Gastrocnemius medialis (tissue), 4 donors: ENCODE results near the gene ZDHHC13. TPM values are rescaled to one million over a fixed set of nuclear protein-coding genes. Genes with fewer than 3 reads are reported as not detected.

Source experiments
- ATAC-seq, 2 donors: fragments of 150-250 bp; one replicate each; pipeline ENCODE4 v1.9.1; 2016
- DNase-seq, 2 donors: peaks; one replicate each; pipeline ENCODE4 v3.0.0-alpha.2; 2019
- H3K27ac ChIP-seq, 4 donors: fragments of 200-600 bp; sonication (generic); 1 replicate in 1 of 4; 2 replicates in 3 of 4; pipeline ENCODE4 v1.5.1; 2016 to 2018; ENCODE audit warnings: mild to moderate bottlenecking in 2 of 4, moderate library complexity in 1 of 4
- H3K27me3 ChIP-seq, 3 donors: fragments of 200-600 bp; sonication (generic) in 2 of 3; 1 replicate in 1 of 3; 2 replicates in 2 of 3; pipeline versions ENCODE4 v1.5.1 to v1.6.0; 2016 to 2019; ENCODE audit warnings: mild to moderate bottlenecking in 1 of 3, moderate library complexity in 1 of 3
- H3K36me3 ChIP-seq, 2 donors: fragments of 200-600 bp; sonication (generic) in 1 of 2; one replicate each; pipeline ENCODE4 v1.5.1; 2017 to 2018
- H3K4me1 ChIP-seq, 2 donors: fragments of 200-600 bp; sonication (generic) in 1 of 2; one replicate each; pipeline ENCODE4 v1.5.1; 2016 to 2017; ENCODE audit warnings: mild to moderate bottlenecking in 2 of 2
- H3K4me3 ChIP-seq, 4 donors: fragments of 200-600 bp; sonication (generic) in 3 of 4; 1 replicate in 1 of 4; 2 replicates in 3 of 4; pipeline ENCODE4 v1.5.1; 2016 to 2019; ENCODE audit warnings: mild to moderate bottlenecking in 2 of 4
- H3K9me3 ChIP-seq, 3 donors: fragments of 200-600 bp; sonication (generic) in 2 of 3; 1 replicate in 1 of 3; 2 replicates in 2 of 3; pipeline ENCODE4 v1.5.1; 2016 to 2019
- CTCF ChIP-seq, 5 experiments: fragments of 450-650 bp in 3 of 5; fragments of 200-600 bp in 2 of 5; sonication (generic) in 2 of 5; IDR thresholded peaks in 4 of 5; conservative IDR thresholded peaks in 1 of 5; 1 replicate in 4 of 5; 2 replicates in 1 of 5; pipeline ENCODE4 v1.5.1; 2016 to 2019; ENCODE audit warnings: antibody characterized with exemption in 5 of 5, mild to moderate bottlenecking in 3 of 5, moderate library complexity in 3 of 5
- POLR2A ChIP-seq, 2 donors: fragments of 450-650 bp; IDR thresholded peaks; one replicate each; pipeline ENCODE4 v1.6.1; 2017; ENCODE audit warnings: antibody characterized with exemption in 2 of 2, mild to moderate bottlenecking in 2 of 2, moderate library complexity in 2 of 2
- in situ Hi-C, 4 donors: fragments of 200-750 bp; cut with MboI; loops; one replicate each; pipeline versions ENCODE4 v1.15.0 to v1.8.0; 2017; ENCODE audit warnings: low sequenced_read_pairs in 4 of 4
- intact Hi-C: fragments of 100-400 bp; cut with DNase I; formaldehyde crosslinking; loops from one replicate; pipeline ENCODE4 v1.15.1; 2023; ENCODE audit warnings: low total_unique reads
- total RNA-seq, 4 donors: library from RNA; depleted of rRNA; stranded (reverse); fragments of >200 nt; gene quantifications; one replicate each; pipeline versions ENCODE4 v1.1.0 to v1.2.3, GENCODE V29; 2016

Gene ZDHHC13
- 1 to 10 TPM; 1.4 to 6.4 (median 3.5) TPM for total RNA-seq

GRCh38 chr11:19116971-19117759, at the start of gene ZDHHC13:
Gene ZDHHC13, plus strand, starts transcription at chr11:19117168. Its CDS starts 82 bp downstream, at chr11:19117250.
- TF ChIP-seq CTCF (IDR thresholded peaks at IDR 0.05 in 4 of 5, conservative IDR thresholded peaks at IDR 0.05 in 1 of 5) (peak in 2 of 5 experiments; percentile 20 to 22), POLR2A (IDR thresholded peaks at IDR 0.05) (no peak)
- ATAC-seq (peak; percentile 94 to 96), DNase-seq (peak; percentile 76 to 84)
- Histone ChIP-seq H3K36me3 (no peaks in the 10 kb centered on the region), H3K4me1 (peaks cover 3 to 6% of the 10 kb centered on the region in 2 donors), H3K9me3 (no peaks in the 10 kb centered on the region), H3K27ac (peak within 1 kb of the TSS in 1 of 4 donors; percentile 49), H3K4me3 (peak within 1 kb of the TSS; percentile 65 to 82 (median 72)), H3K27me3 (peaks cover 0 to 10% (median 6%) of the 10 kb centered on the region in 3 donors)
- intact Hi-C loops (loop anchor here (5.0 kb wide), 1 partner anchor 125 kb away; the partner anchor contains the start of gene E2F8), in situ Hi-C loops (no loop called here)

DNA sequence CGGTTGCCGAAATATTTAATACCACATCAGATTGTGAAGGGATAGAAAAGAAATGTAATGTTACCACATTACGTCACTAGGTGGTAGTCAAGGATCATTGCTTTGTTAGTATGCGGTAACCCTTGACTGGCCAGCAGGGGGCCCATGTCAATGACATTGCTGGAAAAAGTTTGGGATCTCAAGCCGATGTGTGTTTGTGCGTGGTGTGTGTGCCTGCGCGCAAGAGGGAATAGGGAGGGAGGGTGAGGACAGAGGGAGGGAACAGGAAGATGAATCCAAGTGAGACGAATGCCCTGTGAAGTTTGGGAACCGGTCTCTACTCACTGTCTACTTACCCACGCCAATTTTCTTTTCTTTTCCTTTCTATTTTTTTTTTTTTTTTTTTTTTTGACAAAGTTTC, 45.7 kb upstream of the ZDHHC13 start:
- TF ChIP-seq CTCF (IDR thresholded peaks at IDR 0.05 in 4 of 5, conservative IDR thresholded peaks at IDR 0.05 in 1 of 5) (peak; percentile 70 to 92 (median 84)), POLR2A (IDR thresholded peaks at IDR 0.05) (no peak)
- Histone ChIP-seq H3K27ac (no peak overlapping the region), H3K9me3 (no peaks in the 10 kb centered on the region), H3K4me1 (no peaks in the 10 kb centered on the region), H3K4me3 (peak overlapping the region in 3 of 4 donors; percentile 8 to 25 (median 9)), H3K27me3 (no peaks in the 10 kb centered on the region), H3K36me3 (no peaks in the 10 kb centered on the region)
- in situ Hi-C loops (loop anchor here (5.0 to 25.0 kb wide), 3 partner anchors 474 to 666 kb away; no protein-coding TSS in a partner anchor), intact Hi-C loops (loop anchor here (1.0 to 10.0 kb wide), 3 partner anchors 94 to 674 kb away; no protein-coding TSS in a partner anchor)
- DNase-seq (peak; percentile 16 to 39), ATAC-seq (peak; percentile 92 to 95)

- no peak for ATAC-seq
- H3K27ac ChIP-seq, result no peak overlapping the region
These were observed 44.5 kb upstream of the ZDHHC13 start for GRCh38 chr11:19072464-19072863.

More at GRCh38 chr11:19072464-19072863, 44.5 kb upstream of the ZDHHC13 start:
- in situ Hi-C loops, result loop anchor here (5.0 to 25.0 kb wide), 3 partner anchors 472 to 665 kb away; no protein-coding TSS in a partner anchor
- TF ChIP-seq CTCF (IDR thresholded peaks at IDR 0.05 in 4 of 5, conservative IDR thresholded peaks at IDR 0.05 in 1 of 5) (no peak), POLR2A (IDR thresholded peaks at IDR 0.05) (no peak)
- no peak for DNase-seq
- Histone ChIP-seq H3K4me1 (no peaks in the 10 kb centered on the region), H3K27me3 (no peaks in the 10 kb centered on the region), H3K4me3 (no peak overlapping the region), H3K36me3 (no peaks in the 10 kb centered on the region), H3K9me3 (no peaks in the 10 kb centered on the region)
- intact Hi-C loops, result loop anchor here (10.0 kb wide), 2 partner anchors 92 to 672 kb away; no protein-coding TSS in a partner anchor
